Muscle layer of duodenum (tissue), 2 donors: ENCODE results near the gene GAB2.

Experiments
- H3K27ac ChIP-seq: one replicate; pipeline ENCODE4 v1.7.0; 2013; ENCODE audit warnings: mild to moderate bottlenecking, low read length
- H3K27me3 ChIP-seq: one replicate; pipeline ENCODE4 v1.7.0; 2013; ENCODE audit warnings: low read depth, mild to moderate bottlenecking, control low read depth, low read length
- H3K36me3 ChIP-seq, 2 donors: one replicate each; pipeline ENCODE4 v1.7.0; 2013; ENCODE audit warnings: low read length in 2 of 2, control low read depth in 1 of 2, mild to moderate bottlenecking in 1 of 2; ENCODE audit not compliant: insufficient read depth in 2 of 2, control insufficient read depth in 1 of 2
- H3K4me1 ChIP-seq, 2 donors: one replicate each; pipeline ENCODE4 v1.7.0; 2013; ENCODE audit warnings: low read length in 2 of 2, mild to moderate bottlenecking in 2 of 2, control low read depth in 1 of 2, moderate library complexity in 1 of 2; ENCODE audit not compliant: insufficient read depth in 2 of 2, control insufficient read depth in 1 of 2
- H3K4me3 ChIP-seq, 2 donors: one replicate each; pipeline ENCODE4 v1.7.0; 2013; ENCODE audit warnings: low read length in 2 of 2, low read depth in 1 of 2, mild to moderate bottlenecking in 1 of 2
- H3K9me3 ChIP-seq, 2 donors: one replicate each; pipeline ENCODE4 v1.7.0; 2013; ENCODE audit warnings: low read length in 2 of 2, control low read depth in 1 of 2, mild to moderate bottlenecking in 1 of 2; ENCODE audit not compliant: control insufficient read depth in 1 of 2
- donor health status: healthy.

GAB2 gene

GRCh38 chr11:78398715-78399114, 18.9 kb downstream of the GAB2 start:
- H3K36me3 ChIP-seq = no peaks in the 10 kb centered on the region
- H3K27ac ChIP-seq = no peak overlapping the region
- H3K27me3 ChIP-seq = no peaks in the 10 kb centered on the region
- H3K4me1 ChIP-seq = peaks cover 0 to 13% of the 10 kb centered on the region in 2 donors
- H3K9me3 ChIP-seq = no peaks in the 10 kb centered on the region
- H3K4me3 ChIP-seq = no peak overlapping the region

GRCh38 chr11:78397398-78397797, 20.2 kb downstream of the GAB2 start:
- Histone ChIP-seq H3K4me1 (peaks cover 0 to 13% of the 10 kb centered on the region in 2 donors), H3K9me3 (no peaks in the 10 kb centered on the region), H3K4me3 (no peak overlapping the region), H3K27ac (no peak overlapping the region), H3K27me3 (no peaks in the 10 kb centered on the region), H3K36me3 (no peaks in the 10 kb centered on the region)

GRCh38 chr11:78395597-78395996, 22.0 kb downstream of the GAB2 start:
- peaks cover 0 to 6% of the 10 kb centered on the region in 2 donors for H3K4me1 ChIP-seq
- no peaks in the 10 kb centered on the region for H3K9me3 ChIP-seq
- no peaks in the 10 kb centered on the region for H3K36me3 ChIP-seq
- H3K27ac ChIP-seq = no peak overlapping the region
- no peak overlapping the region for H3K4me3 ChIP-seq
- H3K27me3 ChIP-seq = no peaks in the 10 kb centered on the region

- Histone ChIP-seq H3K4me1 (no peaks in the 10 kb centered on the region), H3K27ac (no peak overlapping the region), H3K4me3 (no peak overlapping the region), H3K36me3 (no peaks in the 10 kb centered on the region), H3K9me3 (no peaks in the 10 kb centered on the region), H3K27me3 (no peaks in the 10 kb centered on the region)
These were observed 24.8 kb downstream of the GAB2 start for GRCh38 chr11:78392854-78393253.

- H3K27me3 ChIP-seq = no peaks in the 10 kb centered on the region
- H3K9me3 ChIP-seq = no peaks in the 10 kb centered on the region
- H3K4me3 ChIP-seq = no peak overlapping the region
- H3K27ac ChIP-seq = no peak overlapping the region
- H3K4me1 ChIP-seq = no peaks in the 10 kb centered on the region
- no peaks in the 10 kb centered on the region for H3K36me3 ChIP-seq
These were observed 26.2 kb downstream of the GAB2 start for GRCh38 chr11:78391424-78391823.

- H3K27me3 ChIP-seq = no peaks in the 10 kb centered on the region
- H3K9me3 ChIP-seq = no peaks in the 10 kb centered on the region
- H3K4me1 ChIP-seq = no peaks in the 10 kb centered on the region
- no peak overlapping the region for H3K4me3 ChIP-seq
- H3K27ac ChIP-seq = no peak overlapping the region
- H3K36me3 ChIP-seq = no peaks in the 10 kb centered on the region
These were observed 26.8 kb downstream of the GAB2 start for GRCh38 chr11:78390809-78391208.

GRCh38 chr11:78386215-78386941, 31.2 kb downstream of the GAB2 start:
- H3K4me1 ChIP-seq = no peaks in the 10 kb centered on the region
- peaks cover 0 to 11% of the 10 kb centered on the region in 2 donors for H3K36me3 ChIP-seq
- no peak overlapping the region for H3K4me3 ChIP-seq
- H3K27me3 ChIP-seq = no peaks in the 10 kb centered on the region
- H3K9me3 ChIP-seq = peaks cover 0 to 4% of the 10 kb centered on the region in 2 donors
- H3K27ac ChIP-seq = no peak overlapping the region

- H3K27ac ChIP-seq = no peak overlapping the region
- H3K9me3 ChIP-seq = peaks cover 0 to 4% of the 10 kb centered on the region in 2 donors
- H3K27me3 ChIP-seq = no peaks in the 10 kb centered on the region
These were observed 32.4 kb downstream of the GAB2 start for GRCh38 chr11:78385205-78385604.

GRCh38 chr11:78384231-78384630, 33.4 kb downstream of the GAB2 start:
- Histone ChIP-seq H3K27me3 (no peaks in the 10 kb centered on the region), H3K4me3 (no peak overlapping the region), H3K36me3 (peaks cover 0 to 11% of the 10 kb centered on the region in 2 donors), H3K4me1 (no peaks in the 10 kb centered on the region), H3K9me3 (peaks cover 0 to 4% of the 10 kb centered on the region in 2 donors), H3K27ac (no peak overlapping the region)

More at GRCh38 chr11:78385205-78385604, 32.4 kb downstream of the GAB2 start:
- Histone ChIP-seq H3K4me1 (no peaks in the 10 kb centered on the region), H3K4me3 (no peak overlapping the region), H3K36me3 (peaks cover 0 to 11% of the 10 kb centered on the region in 2 donors)

GRCh38 chr11:78381865-78382264, 35.8 kb downstream of the GAB2 start:
- Histone ChIP-seq H3K27me3 (no peaks in the 10 kb centered on the region), H3K9me3 (peaks cover 0 to 4% of the 10 kb centered on the region in 2 donors), H3K27ac (no peak overlapping the region), H3K4me3 (no peak overlapping the region), H3K36me3 (peaks cover 0 to 11% of the 10 kb centered on the region in 2 donors), H3K4me1 (no peaks in the 10 kb centered on the region)

- no peak overlapping the region for H3K27ac ChIP-seq
- no peaks in the 10 kb centered on the region for H3K27me3 ChIP-seq
- H3K9me3 ChIP-seq = peaks cover 0 to 4% of the 10 kb centered on the region in 2 donors
- peaks cover 0 to 11% of the 10 kb centered on the region in 2 donors for H3K36me3 ChIP-seq
- no peaks in the 10 kb centered on the region for H3K4me1 ChIP-seq
- no peak overlapping the region for H3K4me3 ChIP-seq
These were observed 37.0 kb downstream of the GAB2 start for GRCh38 chr11:78380615-78381051.
